ENCODE results near the gene DCP1A.
"Not testable (repeated sequence)": the region's sequence is repeated elsewhere in the genome, so short reads cannot be mapped to it uniquely, and the experiment has no call there.

The DCP1A gene

DNA sequence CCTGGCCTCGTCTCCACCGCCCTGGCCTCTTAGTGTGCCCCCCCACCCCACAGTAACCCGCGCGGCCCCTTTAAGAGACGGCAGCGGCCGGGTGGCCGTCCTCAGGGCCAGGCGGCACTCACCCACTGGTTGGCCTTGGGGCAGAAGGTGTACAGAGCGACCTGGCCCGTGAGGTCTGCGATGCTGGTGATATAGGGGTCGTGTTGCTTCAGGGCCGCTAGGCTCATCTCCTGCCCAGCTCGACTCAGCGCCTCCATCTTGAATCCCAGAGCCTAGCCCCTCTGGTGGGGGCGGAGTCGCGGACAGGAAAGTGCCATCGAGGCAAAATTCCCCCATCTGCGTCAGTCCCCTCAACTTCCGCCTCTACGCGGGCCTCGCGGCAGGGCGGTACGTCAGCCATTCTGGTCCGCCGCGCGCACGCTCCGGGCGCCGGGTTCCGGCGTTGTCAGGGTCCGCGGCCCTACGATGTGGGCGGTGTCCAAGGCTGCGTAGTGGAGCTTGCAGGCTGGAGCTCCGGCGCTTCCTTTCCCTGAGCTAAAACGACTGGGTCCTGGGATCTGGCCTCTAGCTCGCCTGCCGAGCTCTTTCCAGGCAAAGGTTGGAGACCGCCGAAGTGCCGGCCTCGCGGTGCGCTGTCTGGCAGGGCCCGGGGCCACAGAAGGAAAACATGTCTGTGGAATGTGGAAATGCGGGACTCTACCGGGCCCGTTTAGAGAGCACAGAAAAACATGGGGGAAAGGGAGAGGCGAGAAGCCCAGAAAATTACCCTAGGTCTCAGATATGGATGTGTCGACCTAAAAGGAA, at the start of gene DCP1A:
DCP1A (minus strand) TSS at position 283 of the 804 bp plus-strand sequence; CDS start at position 257, 26 bp downstream.
- peak; percentile 96 for DNase-seq

DNA sequence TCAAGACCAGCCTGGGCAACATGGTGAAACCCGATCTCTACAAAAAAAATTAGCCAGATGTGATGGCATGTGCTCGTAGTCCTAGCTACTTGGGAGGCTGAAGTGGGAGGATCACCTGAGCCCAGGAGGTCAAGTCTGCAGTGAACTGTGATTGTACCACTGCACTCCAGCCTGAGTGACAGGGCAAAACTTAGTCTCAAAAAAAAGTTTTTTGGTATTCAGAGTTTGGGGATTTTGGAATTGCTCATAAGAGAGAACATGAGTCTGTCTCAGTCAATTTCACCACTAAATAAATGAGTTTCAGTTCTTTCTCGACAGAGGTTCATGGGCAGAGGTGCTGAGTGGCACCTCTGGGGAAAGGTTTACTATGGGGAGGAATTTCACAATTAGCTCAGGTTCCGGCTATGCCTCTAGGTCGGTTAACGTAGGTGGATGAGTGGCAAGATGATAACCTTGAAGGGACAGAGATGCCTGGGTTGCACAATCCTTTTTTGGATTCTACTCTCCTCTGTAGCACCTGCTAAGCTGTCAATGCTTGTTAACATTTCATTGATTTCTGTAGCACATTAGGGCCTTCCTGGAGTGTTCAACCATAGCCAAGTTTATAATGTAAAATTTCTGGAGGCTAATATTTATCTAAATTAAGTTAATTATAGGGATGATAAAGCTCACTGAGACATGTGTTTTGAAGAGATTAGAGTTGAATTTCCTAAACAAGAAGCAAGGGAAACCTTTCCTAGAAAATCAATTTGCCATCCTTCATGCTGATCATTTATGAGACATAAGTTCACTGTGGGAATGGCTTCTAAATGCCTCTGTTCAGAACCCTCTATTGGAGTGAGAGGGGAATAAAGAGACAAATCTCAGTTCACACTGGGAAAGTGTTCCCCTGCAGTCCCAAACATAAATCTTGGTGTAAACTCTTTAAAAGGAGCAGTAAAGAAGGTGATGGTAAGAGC, 37.4 kb upstream of the DCP1A start:
- DNase-seq = no peak

DNA sequence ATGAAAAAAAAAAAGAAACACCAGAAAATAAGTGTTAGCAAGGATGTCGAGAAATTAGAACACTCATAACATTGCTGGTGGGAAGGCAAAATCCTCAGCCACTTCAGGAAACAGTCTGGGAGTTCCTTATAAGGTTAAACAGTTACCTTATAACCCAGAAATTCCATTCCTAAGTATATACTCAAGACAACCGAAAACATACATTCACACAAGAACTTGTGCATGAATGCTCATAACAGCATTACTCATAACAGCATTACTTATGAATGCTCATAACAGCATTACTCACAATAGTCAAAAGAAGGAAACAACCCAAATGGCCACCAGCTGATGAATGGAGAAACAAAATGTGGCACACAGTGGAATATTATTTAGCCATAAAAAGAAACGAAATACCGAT, 34.8 kb upstream of the DCP1A start:
- peak; percentile 56 for DNase-seq

DNA sequence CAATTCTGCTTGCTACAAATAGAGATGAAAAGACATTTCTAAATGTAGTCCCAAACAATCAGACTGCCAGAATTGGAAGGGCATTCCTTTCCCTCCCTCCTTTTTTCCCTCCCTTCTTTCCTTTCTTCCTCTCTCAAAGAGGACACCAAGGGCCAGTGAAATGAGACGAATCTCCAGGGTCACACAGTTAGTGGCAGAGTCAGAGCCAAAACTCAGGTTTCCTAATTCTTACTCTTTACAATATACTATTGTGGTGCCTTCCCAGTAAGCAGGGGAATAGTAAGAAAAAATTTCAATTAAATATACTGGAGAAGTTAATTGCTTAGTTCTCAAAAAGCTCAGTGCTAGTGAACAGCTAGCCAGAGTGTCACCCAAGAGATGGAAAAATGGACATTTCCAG, 33.0 kb upstream of the DCP1A start:
- DNase-seq = no peak

DNA sequence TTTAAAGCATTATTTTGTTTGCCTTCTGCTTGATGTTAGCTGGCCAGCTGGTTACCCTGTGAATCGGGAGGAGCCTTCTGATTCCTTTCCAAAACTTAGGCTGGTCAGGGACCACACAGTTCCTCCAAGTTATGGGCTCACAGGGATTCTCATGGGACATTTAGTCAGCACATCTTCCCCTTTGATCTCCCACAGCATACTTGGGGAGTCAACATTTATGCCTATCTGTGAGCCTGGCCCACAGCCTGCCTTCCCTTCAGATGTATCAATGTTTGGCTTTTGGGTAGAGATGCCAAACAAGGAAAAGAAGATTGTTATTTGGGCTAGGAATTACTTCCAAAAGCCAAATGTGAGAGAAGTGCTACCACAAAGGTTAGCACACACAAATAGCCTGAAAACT, 32.6 kb upstream of the DCP1A start:
- no peak for DNase-seq

DNA sequence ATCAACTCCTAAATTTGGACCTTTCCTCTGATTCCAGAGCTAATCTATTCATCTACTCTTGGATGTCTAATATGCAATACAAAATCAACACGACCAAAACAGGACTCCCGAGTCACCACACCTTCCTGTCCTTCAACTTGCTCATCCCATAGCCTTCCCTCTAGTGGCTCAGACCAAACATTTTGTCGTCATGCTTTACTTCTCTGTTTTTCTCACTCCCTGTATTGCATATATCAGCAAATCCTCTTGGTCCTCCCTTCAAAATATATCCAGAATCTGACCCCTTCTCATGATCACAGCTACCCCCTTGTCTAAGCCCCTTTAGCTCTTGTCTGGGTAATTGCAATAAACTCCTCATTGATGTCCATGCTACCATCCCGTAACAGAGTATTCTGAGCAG, 30.5 kb upstream of the DCP1A start:
- no peak for DNase-seq

DNA sequence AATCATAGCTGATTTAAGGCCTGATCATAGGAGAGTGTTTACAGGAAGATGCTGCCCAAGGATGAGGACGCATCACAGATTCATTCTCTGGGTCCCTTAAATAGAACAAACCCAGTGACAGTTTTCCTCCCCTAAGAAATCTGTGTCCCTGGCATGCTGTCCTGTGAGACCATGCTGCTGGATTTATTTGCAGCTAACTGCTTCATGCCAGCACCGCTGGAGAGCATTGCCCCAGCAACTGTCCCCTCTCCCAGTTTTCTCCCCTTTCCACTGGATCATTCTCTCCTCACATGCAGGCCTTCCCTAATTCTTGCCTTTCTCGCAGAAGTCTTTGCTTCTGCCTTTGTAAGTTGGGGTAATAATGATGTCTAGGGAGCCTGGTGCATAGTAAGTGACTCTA, 29.3 kb upstream of the DCP1A start:
- no peak for DNase-seq

DNA sequence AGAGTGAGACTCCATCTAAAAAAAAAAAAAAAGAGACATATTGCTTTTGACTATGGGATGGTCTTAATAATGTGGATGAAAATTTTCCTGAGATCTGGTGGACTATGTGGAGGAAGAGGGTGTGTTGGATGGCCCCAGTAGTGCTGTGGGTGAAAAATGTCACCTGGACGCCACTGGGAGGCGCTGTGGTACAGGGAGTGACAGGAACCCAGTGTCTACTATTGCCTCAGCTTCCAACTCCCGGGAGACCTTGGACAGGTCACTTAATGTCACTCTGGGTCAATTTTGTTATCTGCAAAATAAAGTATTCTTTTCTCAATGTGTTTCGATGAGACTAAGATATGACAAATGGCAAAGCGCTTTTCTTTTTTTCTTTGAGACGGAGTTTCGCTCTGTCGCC, 27.7 kb upstream of the DCP1A start:
- peak; percentile 43 for DNase-seq

DNA sequence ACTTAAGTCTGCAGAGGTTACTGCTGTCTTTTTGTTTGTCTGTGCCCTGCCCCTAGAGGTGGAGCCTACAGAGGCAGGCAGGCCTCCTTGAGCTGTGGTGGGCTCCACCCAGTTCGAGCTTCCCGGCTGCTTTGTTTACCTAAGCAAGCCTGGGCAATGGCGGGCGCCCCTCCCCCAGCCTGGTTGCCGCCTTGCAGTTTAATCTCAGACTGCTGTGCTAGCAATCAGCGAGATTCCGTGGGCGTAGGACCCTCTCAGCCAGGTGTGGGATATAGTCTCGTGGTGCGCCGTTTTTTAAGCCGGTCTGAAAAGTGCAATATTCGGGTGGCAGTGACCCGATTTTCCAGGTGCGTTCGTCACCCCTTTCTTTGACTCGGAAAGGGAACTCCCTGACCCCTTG, 23.4 kb upstream of the DCP1A start:
- DNase-seq = not testable (repeated sequence)

DNA sequence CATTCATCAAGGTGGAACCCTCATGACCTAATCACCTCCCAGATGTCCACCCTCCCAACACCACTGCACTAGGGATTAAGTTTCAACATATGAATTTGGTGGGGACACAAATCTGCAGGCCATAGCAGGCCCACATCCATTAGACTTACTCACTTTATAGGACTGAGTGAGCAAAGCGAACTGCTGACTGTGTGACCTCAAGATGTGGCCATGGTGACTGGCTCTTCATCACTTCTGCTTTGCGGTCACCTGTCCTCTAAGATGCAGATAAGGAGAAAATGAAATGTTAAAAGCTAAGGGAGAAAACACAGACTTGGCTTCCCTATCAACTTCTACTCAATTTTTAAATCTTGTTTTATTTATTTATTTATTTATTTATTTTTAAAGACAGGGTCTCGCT, 14.5 kb upstream of the DCP1A start:
- no peak for DNase-seq

DNA sequence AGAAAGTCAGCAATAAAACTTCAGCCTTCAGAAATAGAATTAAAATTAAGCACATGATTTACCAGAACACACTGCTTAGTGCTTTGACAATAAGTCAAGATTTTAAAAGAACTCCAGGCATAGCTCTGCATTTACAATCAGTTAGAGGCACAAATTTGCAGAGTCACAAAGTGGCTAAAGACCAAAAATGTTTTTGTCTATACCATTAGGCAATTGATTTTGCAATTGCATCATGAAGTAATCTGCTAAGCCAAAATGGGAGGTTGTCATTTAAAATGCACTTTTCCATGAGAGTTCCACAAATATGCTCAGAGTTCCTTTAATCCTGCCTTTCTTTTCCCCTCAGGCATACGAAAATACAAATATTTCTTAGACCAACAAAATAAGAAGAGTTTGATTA, 10.1 kb upstream of the DCP1A start:
- peak; percentile 33 for DNase-seq

DNA sequence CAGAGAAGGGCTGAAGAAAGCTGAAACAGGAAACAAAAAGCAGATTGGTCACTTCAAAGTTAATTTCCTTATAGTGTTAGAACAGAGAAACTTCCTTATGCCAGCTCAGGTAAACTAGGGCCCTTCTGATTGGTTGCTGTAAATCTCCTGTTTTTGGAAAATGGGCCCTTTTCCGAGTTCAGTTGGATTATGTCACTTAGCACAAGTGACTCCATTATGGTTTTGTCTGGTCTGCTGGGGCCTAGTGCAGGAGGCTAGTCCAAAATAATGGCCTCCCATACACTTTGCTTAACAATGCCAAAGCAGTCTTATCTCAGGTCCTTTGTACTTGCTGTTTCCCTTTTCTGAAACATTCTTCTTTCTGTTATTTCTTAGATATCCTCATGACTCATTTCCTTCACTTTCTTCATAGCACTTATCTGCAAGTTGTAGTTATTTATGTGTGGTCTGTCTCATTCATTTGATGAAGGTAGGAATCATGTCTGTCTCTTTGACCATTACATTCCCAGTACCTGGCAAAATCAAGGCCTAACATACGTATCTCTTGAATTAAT, 7.7 kb upstream of the DCP1A start:
- no peak for DNase-seq

DNA sequence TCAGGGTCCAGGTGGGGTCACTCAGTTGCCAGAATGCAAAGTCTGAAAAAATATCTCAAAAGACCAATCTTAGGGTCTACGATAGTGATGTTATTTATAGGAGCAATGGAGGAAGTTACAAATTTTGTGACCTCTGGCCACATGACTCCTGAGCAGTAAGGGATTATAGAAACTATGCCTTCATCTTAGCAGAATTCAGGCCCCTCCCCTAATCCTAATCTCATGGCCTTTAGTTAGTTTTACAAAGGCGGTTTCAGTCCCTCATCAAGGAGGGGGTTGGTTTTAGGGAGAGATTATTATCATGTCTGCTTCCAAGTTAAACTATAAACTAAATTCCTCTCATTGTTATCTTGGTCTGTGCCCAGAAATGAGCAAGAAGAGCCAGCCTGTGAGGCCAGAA, 5.9 kb upstream of the DCP1A start:
- no peak for DNase-seq

DNA sequence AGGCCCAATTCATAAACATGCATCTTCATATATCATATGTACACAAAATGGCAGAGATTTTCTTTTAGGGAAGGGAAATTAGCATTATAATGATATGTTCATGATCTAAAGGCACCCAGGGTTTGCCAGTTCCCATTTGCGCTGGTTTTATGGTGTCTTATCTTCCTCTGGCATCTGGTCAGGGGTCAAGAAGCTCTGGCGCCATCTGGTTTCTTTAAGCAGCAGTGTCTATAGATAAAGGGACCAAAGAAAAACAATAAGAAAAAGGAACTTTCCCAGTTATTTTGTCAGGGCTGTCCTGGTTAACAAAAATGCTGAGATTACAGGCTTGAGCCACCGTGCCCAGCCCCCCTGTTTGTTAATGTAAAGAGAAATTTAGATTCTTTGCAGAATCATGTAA, 3.3 kb upstream of the DCP1A start:
- DNase-seq = peak; percentile 49

DNA sequence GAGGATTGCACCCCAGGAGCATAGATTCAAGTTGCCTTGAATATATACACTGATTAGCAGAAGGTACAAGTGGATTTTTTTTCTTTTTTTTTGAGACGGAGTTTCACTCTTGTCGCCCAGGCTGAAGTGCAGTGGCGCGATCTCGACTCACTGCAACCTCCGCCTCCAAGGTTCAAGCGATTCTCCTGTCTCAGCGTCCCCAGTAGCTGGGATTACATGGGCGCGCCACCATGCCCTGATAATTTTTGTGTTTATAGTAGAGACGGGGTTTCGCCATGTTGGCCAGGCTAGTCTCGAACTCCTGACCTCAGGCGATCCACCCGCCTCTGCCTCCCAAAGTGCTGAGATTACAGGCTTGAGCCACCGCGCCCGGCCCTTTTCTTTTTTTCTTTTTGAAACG, 775 bp upstream of the DCP1A start:
- DNase-seq = not testable (repeated sequence)

DNA sequence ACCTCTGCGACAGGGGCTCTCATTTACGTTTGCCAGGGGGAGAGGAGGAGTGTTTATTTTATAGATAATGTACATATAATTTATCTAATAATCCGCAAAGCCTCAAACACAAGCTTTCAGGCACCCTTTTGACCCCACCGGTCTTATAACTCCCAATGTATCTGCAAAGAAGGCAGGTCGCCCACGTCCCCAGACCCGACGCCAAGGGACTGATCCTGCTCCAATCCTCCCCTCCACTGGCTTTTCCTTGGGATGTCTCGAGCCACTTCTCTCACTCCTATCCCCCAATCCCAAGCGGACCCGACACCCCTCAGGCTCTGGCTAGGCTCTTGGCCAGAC, 452 bp downstream of the DCP1A start:
- DNase-seq = no peak

DNA sequence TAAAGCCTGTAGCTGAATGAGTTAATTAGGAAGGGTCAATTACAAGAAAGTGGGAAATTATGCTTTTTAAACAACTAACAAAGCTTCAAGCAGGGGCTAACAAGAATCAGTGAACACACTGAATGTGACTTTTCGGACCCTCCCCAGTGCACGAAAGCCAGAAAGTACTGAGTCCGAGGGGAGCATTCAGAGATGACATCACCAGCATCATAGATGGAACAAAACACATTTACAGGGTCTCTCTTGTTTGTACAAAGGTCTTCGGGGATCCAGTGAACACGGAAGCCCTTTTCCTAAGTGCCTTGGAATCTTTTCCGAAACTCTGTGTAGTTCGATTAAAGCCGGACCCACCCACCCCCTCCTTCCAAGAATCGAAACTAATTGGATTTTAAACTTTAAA, 829 bp downstream of the DCP1A start:
- no peak for DNase-seq

DNA sequence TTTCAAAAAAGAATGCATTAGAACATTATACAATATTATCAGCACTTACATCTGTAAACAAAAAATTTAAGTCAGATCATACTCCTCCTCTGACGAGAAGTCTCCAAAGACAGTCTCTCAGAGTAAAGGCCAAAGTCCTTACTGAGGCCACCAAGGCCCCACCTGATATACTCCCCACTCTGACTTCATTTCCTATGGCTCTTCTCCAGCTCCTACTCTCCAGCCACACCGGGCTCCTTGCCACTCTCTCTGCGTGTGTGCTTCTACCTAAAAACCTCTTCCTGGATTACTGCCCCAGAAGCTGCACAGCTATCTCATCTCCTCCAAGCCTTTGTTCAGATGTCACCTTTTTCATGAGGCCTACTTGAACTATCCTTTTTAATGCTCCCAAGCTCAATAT, 5.0 kb downstream of the DCP1A start:
- DNase-seq = no peak

DNA sequence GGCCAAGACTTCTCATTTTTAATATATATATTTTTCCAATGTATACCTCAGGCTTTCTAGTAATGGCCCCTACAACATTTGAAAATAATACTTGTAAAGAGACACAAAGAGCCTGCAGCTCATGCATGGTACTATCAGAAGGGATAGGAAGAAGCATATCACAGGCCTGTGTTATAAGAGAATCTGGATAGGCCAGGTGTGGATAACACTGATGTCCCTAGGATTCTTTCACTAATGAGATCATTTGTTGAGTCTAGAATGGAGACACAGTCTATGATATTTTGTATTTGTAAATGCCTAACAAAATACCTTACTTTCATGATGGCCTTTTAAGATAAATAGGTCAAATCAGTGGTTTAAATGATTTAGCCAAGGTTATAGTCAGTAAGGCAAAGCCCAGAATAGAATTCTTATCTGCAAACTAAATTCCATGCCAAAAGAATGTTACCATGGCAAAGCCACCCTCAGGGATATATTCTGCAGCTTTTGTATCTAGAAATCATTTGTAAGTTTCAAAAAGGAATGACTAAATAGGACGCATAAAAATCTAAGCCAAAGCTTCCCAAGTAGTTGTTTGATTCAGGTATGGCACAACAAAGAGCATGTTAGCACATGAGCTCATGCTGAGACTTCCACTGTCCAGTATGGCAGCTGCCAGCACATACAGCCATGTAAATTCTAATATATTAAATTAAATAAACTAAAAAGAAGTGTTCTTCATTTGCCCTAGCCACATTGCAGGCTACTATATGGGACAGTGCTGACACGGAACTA, 10.0 kb downstream of the DCP1A start:
- DNase-seq = no peak

DNA sequence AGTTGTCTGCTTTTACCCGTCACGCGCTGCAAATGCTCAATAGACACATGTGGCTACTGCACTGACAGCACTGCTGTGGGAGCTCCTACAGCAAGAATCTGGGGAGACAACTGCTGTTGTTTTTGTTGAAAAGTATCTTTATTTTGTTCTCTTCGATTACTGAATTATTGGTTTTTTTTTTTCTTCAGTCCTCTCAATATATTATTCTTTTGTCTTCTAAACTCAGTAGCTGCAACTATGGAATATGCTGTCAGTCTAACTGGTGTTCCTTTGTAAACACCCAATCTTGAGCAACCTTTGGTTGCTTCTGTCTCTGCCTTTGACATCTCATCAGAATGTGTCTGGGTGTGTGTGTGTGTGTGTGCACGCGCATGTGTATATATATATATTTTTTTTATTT, 12.6 kb downstream of the DCP1A start:
- DNase-seq = no peak

DNA sequence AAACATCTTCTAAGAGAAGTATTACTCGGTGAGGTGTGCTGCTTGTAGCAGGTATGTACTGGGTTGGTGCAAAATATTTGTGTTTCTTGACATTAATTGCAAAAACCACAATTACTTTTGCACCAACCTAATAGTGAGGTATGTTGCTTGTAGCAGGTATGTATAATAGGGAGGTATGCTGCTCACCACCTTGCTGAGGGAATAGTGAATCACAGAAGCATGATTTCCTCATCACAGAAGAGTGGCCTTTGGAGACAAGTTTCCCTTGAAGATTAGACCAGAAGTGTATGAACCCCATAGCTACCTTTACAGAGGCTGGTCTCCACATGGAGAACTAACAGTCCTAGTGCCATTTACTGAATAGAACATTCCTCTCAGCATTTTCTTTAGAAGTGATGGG, 15.5 kb downstream of the DCP1A start:
- no peak for DNase-seq

DNA sequence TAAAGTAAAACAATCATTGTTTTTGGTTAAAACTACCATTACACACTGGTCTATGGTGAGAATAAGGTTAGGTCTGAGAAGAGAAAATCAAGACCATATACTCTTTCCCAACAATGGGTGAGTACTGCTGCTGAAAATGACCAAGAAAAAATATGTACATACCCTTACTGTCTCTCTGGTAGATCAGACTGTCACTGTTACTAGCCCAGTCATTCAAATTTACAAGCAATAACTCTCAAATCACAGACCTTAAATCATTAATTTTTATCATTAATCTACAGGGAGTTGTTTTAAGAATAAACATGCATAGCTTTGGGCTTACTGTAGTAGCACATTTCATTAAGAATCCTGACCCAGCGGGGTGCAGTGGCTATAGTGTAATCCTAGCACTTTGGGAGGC, 17.4 kb downstream of the DCP1A start:
- DNase-seq = no peak

DNA sequence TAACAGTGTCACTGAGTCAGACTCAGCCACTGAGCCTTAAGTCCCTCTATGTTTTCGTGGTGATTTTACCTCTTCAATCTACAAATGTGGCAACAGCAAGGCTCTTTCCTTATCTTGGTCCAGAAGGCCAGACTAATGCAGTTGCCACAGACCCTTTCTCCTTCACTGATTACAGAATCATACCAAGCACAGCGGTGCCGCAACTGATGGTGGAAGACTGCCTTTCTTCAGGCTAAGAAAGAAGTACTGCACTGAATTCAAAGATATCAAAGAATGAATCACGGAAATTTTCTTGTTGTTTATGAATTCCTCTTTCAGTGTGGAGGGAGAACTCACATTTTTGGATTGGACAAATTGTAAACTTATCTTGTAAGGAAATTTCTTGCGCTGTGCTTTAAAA, 18.6 kb downstream of the DCP1A start:
- DNase-seq = no peak
